H9 (cell line): ENCODE data around the gene IFNAR2. TPM values are rescaled to one million over a fixed set of nuclear protein-coding genes. Genes with fewer than 3 reads are reported as not detected.

ENCODE experiments used
- DNase-seq: peaks from one replicate; pipeline ENCODE4 v3.0.0-alpha.2; 2017
- H2AFZ ChIP-seq: one replicate; pipeline ENCODE4 v1.6.1; 2013; ENCODE audit warnings: mild to moderate bottlenecking, low read length, control low read depth, moderate library complexity
- H2AK5ac ChIP-seq: 2 replicates; pipeline ENCODE4 v1.6.1; 2013; ENCODE audit warnings: low read length, control low read depth, mixed read lengths; ENCODE audit not compliant: insufficient read length
- H2BK120ac ChIP-seq: one replicate; pipeline ENCODE4 v1.6.1; 2013; ENCODE audit warnings: low read depth, mild to moderate bottlenecking, low read length, control low read depth, inconsistent platforms; ENCODE audit not compliant: poor library complexity, severe bottlenecking
- H2BK12ac ChIP-seq: 2 replicates; pipeline ENCODE4 v1.6.1; 2013; ENCODE audit warnings: low read length, control low read depth, mixed read lengths, low read depth; ENCODE audit not compliant: insufficient read length
- H2BK15ac ChIP-seq: 2 replicates; pipeline ENCODE4 v1.6.1; 2013; ENCODE audit warnings: low read depth, low read length, control low read depth
- H2BK20ac ChIP-seq: one replicate; pipeline ENCODE4 v1.6.1; 2013; ENCODE audit warnings: low read depth, mild to moderate bottlenecking, low read length, control low read depth, inconsistent platforms; ENCODE audit not compliant: poor library complexity, severe bottlenecking
- H2BK5ac ChIP-seq: 2 replicates; pipeline ENCODE4 v1.6.1; 2013; ENCODE audit warnings: low read length, control low read depth, mixed read lengths; ENCODE audit not compliant: insufficient read length
- H3K14ac ChIP-seq: 2 replicates; pipeline ENCODE4 v1.6.1; 2013; ENCODE audit warnings: low read length, control low read depth; ENCODE audit not compliant: insufficient read depth
- H3K18ac ChIP-seq: 2 replicates; pipeline ENCODE4 v1.6.1; 2013; ENCODE audit warnings: low read depth, mild to moderate bottlenecking, mixed read lengths, low read length, control low read depth; ENCODE audit not compliant: insufficient read length
- H3K23ac ChIP-seq: 2 replicates; pipeline ENCODE4 v1.6.1; 2013; ENCODE audit warnings: low read length, control low read depth, mixed read lengths, low read depth; ENCODE audit not compliant: insufficient read length
- H3K23me2 ChIP-seq: 2 replicates; pipeline ENCODE4 v1.6.1; 2013; ENCODE audit warnings: low read depth, mild to moderate bottlenecking, mixed read lengths, low read length, control low read depth; ENCODE audit not compliant: insufficient read length, poor library complexity, severe bottlenecking
- H3K27ac ChIP-seq: 2 replicates; pipeline ENCODE4 v1.5.1; 2013; ENCODE audit warnings: low read length, control low read depth, mixed read lengths, low read depth; ENCODE audit not compliant: insufficient read length
- H3K27me3 ChIP-seq: 2 replicates; pipeline ENCODE4 v1.6.1; 2013; ENCODE audit warnings: low read length, control low read depth, inconsistent platforms; ENCODE audit not compliant: insufficient read depth
- H3K4ac ChIP-seq: 2 replicates; pipeline ENCODE4 v1.6.1; 2013; ENCODE audit warnings: low read depth, mild to moderate bottlenecking, control low read depth, inconsistent platforms, low read length, moderate library complexity
- H3K4me1 ChIP-seq: 2 replicates; pipeline ENCODE4 v1.6.1; 2013; ENCODE audit warnings: low read length, control low read depth, inconsistent platforms; ENCODE audit not compliant: insufficient read depth
- H3K4me2 ChIP-seq: 2 replicates; pipeline ENCODE4 v1.6.1; 2013; ENCODE audit warnings: low read length, control low read depth, mixed read lengths; ENCODE audit not compliant: insufficient read length, insufficient read depth
- H3K56ac ChIP-seq: 2 replicates; pipeline ENCODE4 v1.6.1; 2013; ENCODE audit warnings: low read depth, mild to moderate bottlenecking, mixed read lengths, low read length, control low read depth; ENCODE audit not compliant: insufficient read length
- H3K79me1 ChIP-seq: 2 replicates; pipeline ENCODE4 v1.6.1; 2013; ENCODE audit warnings: low read depth, mild to moderate bottlenecking, moderate library complexity, low read length, control low read depth, inconsistent platforms; ENCODE audit not compliant: insufficient read depth, poor library complexity, severe bottlenecking
- H3K79me2 ChIP-seq: 2 replicates; pipeline ENCODE4 v1.6.1; 2013; ENCODE audit warnings: low read length, control low read depth, inconsistent platforms; ENCODE audit not compliant: insufficient read depth
- H3K9ac ChIP-seq: 2 replicates; pipeline ENCODE4 v1.6.1; 2013; ENCODE audit warnings: low read length, control low read depth, mixed read lengths; ENCODE audit not compliant: insufficient read length; ENCODE audit errors: extremely low read depth
- H3K9me3 ChIP-seq: one replicate; pipeline ENCODE4 v1.6.1; 2013; ENCODE audit warnings: low read depth, low read length, inconsistent platforms; ENCODE audit not compliant: control insufficient read depth
- H3T11ph ChIP-seq: one replicate; pipeline ENCODE4 v1.6.1; 2013; ENCODE audit warnings: mild to moderate bottlenecking, low read length, control low read depth, inconsistent platforms
- H4K20me1 ChIP-seq: one replicate; pipeline ENCODE4 v1.6.1; 2013; ENCODE audit not compliant: control insufficient read depth, insufficient read length, insufficient read depth
- H4K5ac ChIP-seq: 2 replicates; pipeline ENCODE4 v1.6.1; 2013; ENCODE audit warnings: low read depth, mild to moderate bottlenecking, mixed read lengths, low read length, control low read depth; ENCODE audit not compliant: insufficient read length
- H4K8ac ChIP-seq: replicated peaks from 2 replicates; pipeline ENCODE4 v1.6.1; 2013; ENCODE audit warnings: low read length, control low read depth, mixed read lengths, low read depth; ENCODE audit not compliant: insufficient read length
- H4K91ac ChIP-seq: 2 replicates; pipeline ENCODE4 v1.6.1; 2013; ENCODE audit warnings: low read depth, mild to moderate bottlenecking, moderate library complexity, mixed read lengths, low read length, control low read depth; ENCODE audit not compliant: insufficient read length
- H3K27ac Mint-ChIP-seq, 3 experiments: 2 replicates in 2 of 3; 3 replicates in 1 of 3; pipeline ENCODE4 v1.8.0; 2020 to 2021; ENCODE audit warnings: mixed read lengths in 3 of 3, mild to moderate bottlenecking in 1 of 3, moderate library complexity in 1 of 3
- H3K27me3 Mint-ChIP-seq: 2 replicates; pipeline ENCODE4 v1.8.0; 2021; ENCODE audit warnings: low read depth, mild to moderate bottlenecking, moderate library complexity, mixed read lengths
- H3K36me3 Mint-ChIP-seq, 3 experiments: 2 replicates in 2 of 3; 3 replicates in 1 of 3; pipeline ENCODE4 v1.8.0; 2020 to 2021; ENCODE audit warnings: low read depth in 3 of 3, mixed read lengths in 3 of 3; ENCODE audit not compliant: insufficient read depth in 1 of 3
- H3K4me1 Mint-ChIP-seq, 2 experiments: 2 replicates each; pipeline ENCODE4 v1.8.0; 2020; ENCODE audit warnings: mixed read lengths in 2 of 2
- H3K4me3 Mint-ChIP-seq, 2 experiments: 2 replicates in 1 of 2; 3 replicates in 1 of 2; pipeline ENCODE4 v1.8.0; 2020 to 2021; ENCODE audit warnings: mild to moderate bottlenecking in 2 of 2, mixed read lengths in 2 of 2, moderate library complexity in 1 of 2
- H3K9me3 Mint-ChIP-seq, 2 experiments: 2 replicates in 1 of 2; 3 replicates in 1 of 2; pipeline ENCODE4 v1.8.0; 2020; ENCODE audit warnings: mild to moderate bottlenecking in 2 of 2, mixed read lengths in 2 of 2, moderate library complexity in 1 of 2
- CTCF ChIP-seq: fragments of 200-600 bp; sonication (generic); conservative IDR thresholded peaks from 3 replicates; pipeline ENCODE4 v1.8.0; 2021; ENCODE audit warnings: antibody characterized with exemption, mild to moderate bottlenecking
- WGBS: extraction: QIAGEN DNeasy Blood & Tissue Kit; methylation state at CpG from one replicate; pipeline ENCODE4 v1.1.7; 2013; ENCODE audit warnings: missing lambda C conversion rate, low lambda C conversion rate, mixed read lengths; ENCODE audit not compliant: insufficient read length; ENCODE audit errors: extremely low coverage; 5-methylcytosine and 5-hydroxymethylcytosine counted together
- total RNA-seq: library from RNA; stranded (reverse); gene quantifications from 2 replicates; pipeline ENCODE4 v1.2.1, GENCODE V29; 2021

Gene IFNAR2
- total RNA-seq, 1 experiment from 2014 or later, result 14.4 TPM

GRCh38 chr21:33244779-33245105 is 15.0 kb downstream of the IFNAR2 start:
- H3K27ac Mint-ChIP-seq, result no peak overlapping the region
- no peak overlapping the region for H2BK5ac ChIP-seq
- no peak overlapping the region for H4K5ac ChIP-seq
- H3K36me3 Mint-ChIP-seq, result peaks cover 42 to 69% (median 67%) of the 10 kb centered on the region in 3 experiments
- H3K14ac ChIP-seq, result no peak overlapping the region
- H4K8ac ChIP-seq, result no peak overlapping the region
- no peak overlapping the region for H4K91ac ChIP-seq
- no peaks in the 10 kb centered on the region for H3K23me2 ChIP-seq
- no peak overlapping the region for H2BK20ac ChIP-seq
- H3K56ac ChIP-seq, result no peak overlapping the region
- no peaks in the 10 kb centered on the region for H3K79me1 ChIP-seq
- H2BK120ac ChIP-seq, result no peak overlapping the region
- no peak overlapping the region for H2BK12ac ChIP-seq
- H3K4me3 Mint-ChIP-seq, result no peak overlapping the region
- H2AK5ac ChIP-seq, result no peak overlapping the region
- no peaks in the 10 kb centered on the region for H3K4me1 ChIP-seq
- H3K27ac ChIP-seq, result no peak overlapping the region
- H3K9me3 ChIP-seq, result peaks cover 5% of the 10 kb centered on the region
- H3T11ph ChIP-seq, result no peak overlapping the region
- H3K9ac ChIP-seq, result no peak overlapping the region
- peaks cover 0 to 2% of the 10 kb centered on the region in 2 experiments; a peak in 1 of 4 replicates for H3K4me1 Mint-ChIP-seq
- no peak overlapping the region for H3K4me2 ChIP-seq
- H3K23ac ChIP-seq, result no peak overlapping the region
- H3K9me3 Mint-ChIP-seq, result peaks cover 6 to 8% of the 10 kb centered on the region in 2 experiments
- DNase-seq, result no peak
- H3K4ac ChIP-seq, result no peak overlapping the region
- H3K27me3 Mint-ChIP-seq, result no peaks in the 10 kb centered on the region
- no CpG with 5 or more reads among the region's 2 CpGs for WGBS
- no peak overlapping the region for H2BK15ac ChIP-seq
- no peak overlapping the region for H2AFZ ChIP-seq
- H3K18ac ChIP-seq, result no peak overlapping the region
- H3K79me2 ChIP-seq, result no peaks in the 10 kb centered on the region
- no peaks in the 10 kb centered on the region for H3K27me3 ChIP-seq
- no peak for TF ChIP-seq CTCF
- H4K20me1 ChIP-seq, result no peaks in the 10 kb centered on the region
